Spleen (tissue), 13 donors: Measurements from ENCODE around the gene TSHZ3. TPM values are rescaled to one million over a fixed set of nuclear protein-coding genes. Genes with fewer than 3 reads are reported as not detected.
A peak's percentile ranks its signal among the peaks of the same experiment; 100 is the strongest.

Experiments used
- DNase-seq: peaks from one replicate; pipeline ENCODE4 v3.0.0-alpha.2; 2020
- H3K27ac ChIP-seq, 8 donors: fragments of 200-600 bp; sonication (generic) in 7 of 8; 1 replicate in 4 of 8; 2 replicates in 4 of 8; pipeline versions ENCODE4 v1.5.0 to v1.8.0; 2016 to 2021; ENCODE audit warnings: inconsistent platforms in 4 of 8, mild to moderate bottlenecking in 4 of 8, moderate library complexity in 1 of 8
- H3K27me3 ChIP-seq, 7 donors: fragments of 200-600 bp; sonication (generic) in 6 of 7; replicated peaks in 1 of 7; 1 replicate in 4 of 7; 2 replicates in 3 of 7; pipeline versions ENCODE4 v1.5.0 to v1.8.0; 2016 to 2021; ENCODE audit warnings: inconsistent platforms in 3 of 7, mild to moderate bottlenecking in 1 of 7
- H3K36me3 ChIP-seq, 6 donors: fragments of 200-600 bp; sonication (generic) in 5 of 6; 1 replicate in 4 of 6; 2 replicates in 2 of 6; pipeline versions ENCODE4 v1.5.0 to v1.8.0; 2016 to 2021; ENCODE audit warnings: inconsistent platforms in 2 of 6
- H3K4me1 ChIP-seq, 6 donors: fragments of 200-600 bp; sonication (generic) in 5 of 6; 1 replicate in 3 of 6; 2 replicates in 3 of 6; pipeline versions ENCODE4 v1.5.0 to v1.8.0; 2016 to 2021; ENCODE audit warnings: inconsistent platforms in 3 of 6
- H3K4me3 ChIP-seq, 8 donors: fragments of 200-600 bp; sonication (generic) in 7 of 8; 1 replicate in 4 of 8; 2 replicates in 4 of 8; pipeline versions ENCODE4 v1.5.0 to v1.8.0; 2016 to 2021; ENCODE audit warnings: inconsistent platforms in 4 of 8, mild to moderate bottlenecking in 4 of 8, moderate library complexity in 2 of 8
- H3K9me3 ChIP-seq, 8 donors: fragments of 200-600 bp; sonication (generic) in 7 of 8; 1 replicate in 4 of 8; 2 replicates in 4 of 8; pipeline versions ENCODE4 v1.5.0 to v1.8.0; 2016 to 2021; ENCODE audit warnings: inconsistent platforms in 4 of 8
- CTCF ChIP-seq, 11 experiments: fragments of 200-600 bp in 7 of 11; fragments of 450-650 bp in 4 of 11; sonication (generic) in 4 of 11; IDR thresholded peaks in 8 of 11; conservative IDR thresholded peaks in 3 of 11; 1 replicate in 7 of 11; 2 replicates in 4 of 11; pipeline versions ENCODE4 v1.4.0 to v1.8.0; 2016 to 2021; ENCODE audit warnings: antibody characterized with exemption in 11 of 11, inconsistent platforms in 4 of 11, mild to moderate bottlenecking in 1 of 11
- POLR2A ChIP-seq, 3 donors: fragments of 450-650 bp; IDR thresholded peaks; one replicate each; pipeline ENCODE4 v1.5.1; 2017; ENCODE audit warnings: antibody characterized with exemption in 3 of 3, mild to moderate bottlenecking in 1 of 3
- POLR2AphosphoS5 ChIP-seq, 3 donors: sonication (generic); formaldehyde crosslinking; IDR thresholded peaks; one replicate each; pipeline ENCODE4 v1.5.1; 2017; ENCODE audit warnings: antibody characterized with exemption in 3 of 3
- WGBS, 5 donors: extraction: QIAGEN DNeasy Blood & Tissue Kit in 3 of 5; methylation state at CpG; one replicate each; pipeline versions ENCODE4 v1.1.5 to v1.1.7; 2013 to 2018; 5-methylcytosine and 5-hydroxymethylcytosine counted together
- intact Hi-C: fragments of 100-400 bp; cut with DNase I; formaldehyde crosslinking; loops from one replicate; pipeline ENCODE4 v1.15.0; 2023; ENCODE audit warnings: low total_unique reads
- long read RNA-seq, 2 donors: transcript quantifications; one replicate each; lab custom pipeline, GENCODE V29; 2026
- polyA plus RNA-seq, 3 donors: library from polyadenylated mRNA; stranded (reverse); fragments of 200-250 nt; gene quantifications; one replicate each; pipeline ENCODE4 v1.2.1, GENCODE V29; 2013
- total RNA-seq, 7 donors: library from RNA; depleted of rRNA in 3 of 7; stranded (reverse); fragments of >200 nt in 3 of 7; fragmentation: NEBNext Ultra II Directional in 4 of 7; extraction: Animal tissue kit (Norgen Biotek cat#: 25700) in 4 of 7; gene quantifications; one replicate each; pipeline versions ENCODE4 v1.1.0 to v1.2.1, GENCODE V29; 2016 to 2021
- donor health status: healthy with polysubstance abuse.
- donor health status: DM: no; HTN: no; CAD: no; lungs with moderate emphysema.
- donor health status: DM: no; HTN: no; CAD: no.
- donor health status: Bipolar disorder and iron deficiency.
- donor health status: healthy.
- donor health status: DM: no; HTN: no; CAD: no.
- donor health status: DM: yes; HTN: yes; CAD: no.

The TSHZ3 gene
- total RNA-seq (10 to 100 TPM; 10.0 to 24.6 (median 15.8) TPM), polyA plus RNA-seq (1 to 10 TPM; 1.2 to 3.6 (median 1.3) TPM)
- long read RNA-seq, donor 1, full-length matches to known transcripts = 2 of 2 reads
- long read RNA-seq, donor 1, partial matches to known transcripts = 0 of 2 reads
- long read RNA-seq, donor 1, other reads (novel, unspliced or antisense) = 0 of 2 reads
- long read RNA-seq, donor 2, full-length matches to known transcripts = 1 of 1 reads
- long read RNA-seq, donor 2, partial matches to known transcripts = 0 of 1 reads
- long read RNA-seq, donor 2, other reads (novel, unspliced or antisense) = 0 of 1 reads

- DNase-seq = peak; percentile 91
- no peaks in the 10 kb centered on the region for H3K36me3 ChIP-seq
- peak within 1 kb of the TSS; percentile 7 to 93 (median 90) for H3K27ac ChIP-seq
- no peaks in the 10 kb centered on the region for H3K9me3 ChIP-seq
- intact Hi-C loops = no loop called here
- 0 to 2% (median 1%) methylated on average over 5 to 86 of the region's 86 CpGs for WGBS, 5 donors
- H3K4me1 ChIP-seq = peaks cover 14 to 80% (median 43%) of the 10 kb centered on the region in 6 donors
- H3K4me3 ChIP-seq = peak within 1 kb of the TSS; percentile 75 to 91 (median 85)
- TF ChIP-seq POLR2AphosphoS5 (IDR thresholded peaks at IDR 0.05) (peak; percentile 32 to 72 (median 62)), CTCF (IDR thresholded peaks at IDR 0.05 in 8 of 11, conservative IDR thresholded peaks at IDR 0.05 in 3 of 11) (peak in 3 of 11 experiments; percentile 10 to 22 (median 19)), POLR2A (IDR thresholded peaks at IDR 0.05) (no peak)
- peaks cover 0 to 100% (median 42%) of the 10 kb centered on the region in 7 donors for H3K27me3 ChIP-seq
Measured at GRCh38 chr19:31349160-31349881, at the start of gene TSHZ3. TSS of gene TSHZ3 (minus strand) at chr19:31349436. CDS start at chr19:31349219, 217 bp downstream.

- Histone ChIP-seq H3K27me3 (no peaks in the 10 kb centered on the region), H3K9me3 (no peaks in the 10 kb centered on the region), H3K4me1 (no peaks in the 10 kb centered on the region), H3K36me3 (no peaks in the 10 kb centered on the region), H3K4me3 (no peak overlapping the region), H3K27ac (no peak overlapping the region)
- intact Hi-C loops = no loop called here
- WGBS, 5 donors = 65 to 78% (median 76%) methylated on average over 2 of the region's 2 CpGs
- no peak for DNase-seq
- TF ChIP-seq CTCF (IDR thresholded peaks at IDR 0.05 in 8 of 11, conservative IDR thresholded peaks at IDR 0.05 in 3 of 11) (no peak), POLR2A (IDR thresholded peaks at IDR 0.05) (no peak), POLR2AphosphoS5 (IDR thresholded peaks at IDR 0.05) (no peak)
Measured at GRCh38 chr19:31397308-31397707, 48.1 kb upstream of the TSHZ3 start.

GRCh38 chr19:31392464-31392863, 43.2 kb upstream of the TSHZ3 start:
- no peaks in the 10 kb centered on the region for H3K9me3 ChIP-seq
- H3K36me3 ChIP-seq = no peaks in the 10 kb centered on the region
- H3K4me3 ChIP-seq = no peak overlapping the region
- intact Hi-C loops = no loop called here
- 82 to 91% (median 88%) methylated on average over 5 of the region's 5 CpGs for WGBS, 5 donors
- peaks cover 0 to 3% (median 0%) of the 10 kb centered on the region in 7 donors for H3K27me3 ChIP-seq
- no peak for DNase-seq
- TF ChIP-seq CTCF (IDR thresholded peaks at IDR 0.05 in 8 of 11, conservative IDR thresholded peaks at IDR 0.05 in 3 of 11) = no peak
- no peak for TF ChIP-seq POLR2A (IDR thresholded peaks at IDR 0.05)
- no peak overlapping the region for H3K27ac ChIP-seq
- H3K4me1 ChIP-seq = no peaks in the 10 kb centered on the region

- Histone ChIP-seq H3K36me3 (no peaks in the 10 kb centered on the region), H3K27me3 (peaks cover 0 to 3% (median 0%) of the 10 kb centered on the region in 7 donors), H3K4me3 (no peak overlapping the region), H3K4me1 (no peaks in the 10 kb centered on the region), H3K9me3 (no peaks in the 10 kb centered on the region), H3K27ac (no peak overlapping the region)
- TF ChIP-seq POLR2AphosphoS5 (IDR thresholded peaks at IDR 0.05) (no peak), POLR2A (IDR thresholded peaks at IDR 0.05) (no peak), CTCF (IDR thresholded peaks at IDR 0.05 in 8 of 11, conservative IDR thresholded peaks at IDR 0.05 in 3 of 11) (no peak)
- intact Hi-C loops = no loop called here
- no peak for DNase-seq
- WGBS, 5 donors = 77 to 83% (median 78%) methylated on average over 4 of the region's 4 CpGs
Measured at GRCh38 chr19:31391518-31391917, 42.3 kb upstream of the TSHZ3 start.
